DMS114 treated with DMSO at 0.1 percent for 48 hours (cell line): ENCODE results near the gene SCGB1C1.
A peak's percentile ranks its signal among the peaks of the same experiment; 100 is the strongest.
"Not testable (repeated sequence)": the region's sequence is repeated elsewhere in the genome, so short reads cannot be mapped to it uniquely, and the experiment has no call there.

ENCODE experiments used
- DNase-seq: peaks from one replicate; lab custom pipeline; 2025; ENCODE audit not compliant: unreplicated experiment; lab: John Stamatoyannopoulos, UW

SCGB1C1 gene

DNA sequence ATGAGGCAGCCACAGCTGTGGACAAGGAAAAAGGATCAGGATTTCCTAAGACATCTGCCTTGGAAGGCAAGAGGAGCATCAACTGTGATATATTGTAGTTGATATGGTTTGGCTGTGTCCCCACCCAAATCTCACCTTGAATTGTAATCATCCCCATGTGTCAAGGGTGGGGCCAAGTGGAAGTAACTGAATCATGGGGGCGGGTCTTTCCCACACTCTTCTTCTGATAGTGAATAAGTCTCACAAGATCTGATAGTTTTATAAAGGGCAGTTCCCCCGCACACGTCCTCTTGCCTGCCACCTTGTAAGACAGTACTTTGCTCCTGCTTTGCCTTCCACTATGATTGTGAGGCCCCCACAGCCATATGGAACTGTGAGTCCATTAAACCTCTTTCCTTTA is 24.8 kb downstream of the SCGB1C1 start:
- DNase-seq, result no peak

DNA sequence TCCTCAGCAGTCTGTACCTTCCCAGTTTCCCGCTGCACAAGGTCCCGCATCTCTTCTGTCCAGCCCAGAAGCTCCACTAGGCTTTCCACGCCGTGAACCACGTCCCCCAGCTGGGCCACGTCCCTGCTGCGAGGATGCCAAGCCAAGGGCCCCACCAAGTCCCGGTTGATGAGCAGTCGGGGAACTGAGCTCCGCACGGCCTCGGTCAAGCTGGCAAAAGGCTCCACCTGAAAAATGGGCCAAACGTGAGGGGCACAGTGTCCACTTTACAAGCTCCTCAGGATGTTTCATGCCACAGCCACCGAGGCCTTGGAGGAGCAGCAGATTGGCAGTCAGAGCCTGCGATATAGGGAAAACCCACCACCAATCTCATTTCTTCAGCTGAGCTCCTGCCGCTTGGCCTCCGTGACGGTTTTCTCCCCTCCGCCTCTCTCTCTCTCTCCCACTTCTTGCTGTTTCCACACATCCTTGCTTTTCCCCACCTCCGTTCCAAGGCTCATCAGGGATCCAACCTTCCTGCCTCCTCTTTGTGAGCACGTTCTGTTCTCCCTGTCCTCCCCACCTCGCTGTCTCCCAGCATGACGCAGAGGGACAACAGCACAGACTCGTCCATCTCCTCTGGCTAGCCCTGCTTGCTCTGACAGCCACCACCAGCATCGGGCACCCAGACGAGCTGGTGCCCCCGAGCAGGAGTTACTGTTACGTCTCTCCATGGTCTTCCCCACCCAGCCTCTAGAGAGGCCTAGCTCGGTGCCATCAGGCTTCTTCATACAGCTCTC is 26.1 kb downstream of the SCGB1C1 start:
- no peak for DNase-seq

DNA sequence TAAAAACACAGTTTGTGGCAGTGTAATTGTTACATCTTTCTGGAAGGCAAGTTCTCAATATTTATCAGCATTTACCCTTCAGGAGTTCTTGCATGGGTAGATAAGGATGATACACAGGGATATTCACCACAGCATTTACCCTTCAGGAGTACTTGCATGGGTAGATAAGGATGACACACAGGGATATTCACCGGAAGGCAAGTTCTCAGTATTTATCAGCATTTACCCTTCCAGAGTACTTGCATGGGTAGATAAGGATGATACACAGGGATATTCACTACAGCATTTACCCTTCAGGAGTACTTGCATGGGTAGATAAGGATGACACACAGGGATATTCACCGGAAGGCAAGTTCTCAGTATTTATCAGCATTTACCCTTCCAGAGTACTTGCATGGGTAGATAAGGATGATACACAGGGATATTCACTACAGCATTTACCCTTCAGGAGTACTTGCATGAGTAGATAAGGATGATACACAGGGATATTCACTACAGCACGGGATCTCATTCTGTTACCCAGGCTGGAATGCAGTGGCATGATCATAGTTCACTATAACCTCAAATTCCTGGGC is 27.9 kb downstream of the SCGB1C1 start:
- not testable (repeated sequence) for DNase-seq

DNA sequence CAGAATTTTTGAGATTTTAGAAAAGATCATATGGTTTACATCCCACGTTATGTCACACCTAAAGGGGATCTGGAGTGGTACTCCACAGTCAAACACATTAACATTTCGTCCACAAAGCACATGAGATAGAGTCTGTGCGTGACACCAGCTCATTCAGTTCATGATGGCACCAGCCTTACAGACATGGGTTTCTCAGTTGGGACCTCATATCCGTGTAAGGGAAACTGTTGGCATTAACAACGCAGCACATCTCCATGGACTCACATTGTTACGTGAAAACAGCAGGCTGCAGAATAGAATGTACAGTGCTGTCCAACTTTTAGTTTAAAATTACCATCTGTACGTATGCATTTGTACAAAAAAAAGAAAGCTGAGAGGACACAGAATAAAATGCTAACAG is 28.7 kb downstream of the SCGB1C1 start:
- DNase-seq, result no peak

DNA sequence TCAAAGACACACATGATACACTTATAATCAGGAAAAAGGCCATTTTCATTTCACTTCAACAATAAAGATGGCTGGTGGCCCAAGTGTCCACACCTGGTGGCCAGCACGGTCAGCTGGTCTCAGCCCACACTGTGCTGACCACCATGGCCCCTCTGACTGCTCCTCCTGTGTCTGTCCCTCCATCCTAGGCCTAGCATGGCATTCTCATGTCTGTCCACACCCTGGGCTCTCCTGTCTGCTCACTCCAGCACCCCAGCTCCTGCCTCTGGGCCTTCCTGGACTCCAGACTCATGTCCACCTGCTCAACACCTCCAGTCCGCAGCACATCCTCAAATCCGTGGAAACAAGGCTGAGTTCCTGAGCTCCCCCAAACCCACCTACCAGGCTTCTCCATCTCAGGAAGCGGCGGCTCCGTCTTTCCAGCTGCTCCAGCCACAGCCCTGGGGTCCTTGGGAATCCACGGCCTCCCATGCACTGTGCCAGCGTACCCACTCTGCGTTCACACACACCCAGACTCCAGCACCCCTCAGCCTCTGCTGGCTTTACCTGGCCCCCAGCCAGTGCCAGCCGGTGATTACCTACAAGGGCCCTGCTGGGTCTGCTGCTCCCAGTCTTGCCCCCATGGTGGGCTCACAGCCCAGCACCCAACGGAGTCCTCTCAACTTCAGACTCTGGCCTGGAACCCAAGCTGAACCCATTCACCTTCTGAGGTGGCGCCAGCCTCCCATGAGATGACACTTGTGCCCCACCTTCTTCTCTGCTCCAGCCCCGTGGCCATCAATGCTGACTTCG is 29.3 kb downstream of the SCGB1C1 start:
- no peak for DNase-seq

DNA sequence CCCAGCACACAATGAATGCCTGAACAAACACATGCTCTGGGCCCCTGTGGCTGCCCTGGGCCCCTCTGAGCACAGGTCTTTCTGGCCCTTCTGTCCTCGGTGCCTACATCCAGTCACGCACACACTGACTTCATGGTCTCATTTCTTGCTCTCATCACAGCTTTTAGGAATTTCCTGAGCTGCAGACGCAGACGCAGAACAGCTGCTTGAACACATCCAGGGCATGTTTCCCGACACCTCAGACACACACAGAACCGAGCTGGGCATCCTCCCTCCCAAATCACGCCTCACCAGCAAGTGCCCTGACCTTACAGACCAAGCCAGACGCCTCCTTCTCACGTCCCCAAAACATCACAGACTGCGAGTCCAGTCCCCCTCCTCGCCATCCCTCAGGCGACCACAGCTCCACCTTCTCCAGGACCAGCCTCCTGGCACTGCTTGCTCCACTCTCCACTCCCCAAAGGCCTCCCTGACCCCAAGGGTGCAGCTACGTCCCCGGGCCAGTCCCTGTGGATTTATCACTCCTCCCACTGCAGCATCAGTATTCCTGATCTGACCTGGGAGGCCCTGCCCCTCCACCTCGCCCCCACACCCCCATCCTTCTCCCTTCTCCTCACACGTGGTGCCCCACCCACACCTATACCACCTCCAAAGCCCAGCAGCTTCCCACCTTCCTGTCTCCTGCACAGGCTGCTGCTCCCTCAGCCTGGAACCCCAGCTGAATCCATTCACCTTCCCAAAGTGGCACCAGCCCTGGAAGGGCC is 30.3 kb downstream of the SCGB1C1 start:
- DNase-seq, result no peak

DNA sequence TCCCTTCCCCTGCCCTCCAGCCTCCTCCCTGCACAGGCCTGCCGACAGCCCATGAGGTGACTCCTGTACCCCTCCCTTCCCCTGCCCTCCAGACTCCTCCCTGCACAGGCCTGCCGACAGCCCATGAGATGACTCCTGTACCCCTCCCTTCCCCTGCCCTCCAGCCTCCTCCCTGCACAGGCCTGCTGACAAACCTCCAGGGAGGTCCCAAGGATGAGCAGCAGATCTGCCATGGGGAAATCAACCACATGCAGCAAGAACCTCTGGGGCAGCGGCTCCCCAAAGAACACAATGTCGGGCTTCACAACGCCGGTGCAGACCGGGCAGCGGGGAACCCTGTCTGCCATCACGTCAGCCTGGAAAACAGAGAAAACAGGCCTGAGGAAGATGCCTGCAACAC is 31.0 kb downstream of the SCGB1C1 start:
- DNase-seq, result no peak

DNA sequence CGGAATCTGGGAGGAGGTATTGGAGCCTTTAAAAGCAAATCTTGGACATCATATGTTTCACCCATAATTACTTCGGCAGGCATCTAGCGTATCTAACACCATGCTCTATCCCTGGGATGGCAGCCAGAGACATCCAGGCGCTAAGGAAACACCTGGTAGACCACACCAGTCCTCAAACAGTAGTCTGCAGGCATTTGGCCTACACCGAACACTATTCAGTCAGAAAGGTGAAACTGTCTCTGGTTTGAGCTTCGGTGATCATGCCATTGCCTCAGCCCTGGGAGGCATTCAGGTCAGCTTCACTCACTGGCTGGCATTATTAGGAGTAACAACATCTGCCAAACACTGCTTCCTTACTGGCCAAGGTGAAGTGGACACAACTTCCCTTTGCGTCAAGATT is 31.5 kb downstream of the SCGB1C1 start:
- no peak for DNase-seq

DNA sequence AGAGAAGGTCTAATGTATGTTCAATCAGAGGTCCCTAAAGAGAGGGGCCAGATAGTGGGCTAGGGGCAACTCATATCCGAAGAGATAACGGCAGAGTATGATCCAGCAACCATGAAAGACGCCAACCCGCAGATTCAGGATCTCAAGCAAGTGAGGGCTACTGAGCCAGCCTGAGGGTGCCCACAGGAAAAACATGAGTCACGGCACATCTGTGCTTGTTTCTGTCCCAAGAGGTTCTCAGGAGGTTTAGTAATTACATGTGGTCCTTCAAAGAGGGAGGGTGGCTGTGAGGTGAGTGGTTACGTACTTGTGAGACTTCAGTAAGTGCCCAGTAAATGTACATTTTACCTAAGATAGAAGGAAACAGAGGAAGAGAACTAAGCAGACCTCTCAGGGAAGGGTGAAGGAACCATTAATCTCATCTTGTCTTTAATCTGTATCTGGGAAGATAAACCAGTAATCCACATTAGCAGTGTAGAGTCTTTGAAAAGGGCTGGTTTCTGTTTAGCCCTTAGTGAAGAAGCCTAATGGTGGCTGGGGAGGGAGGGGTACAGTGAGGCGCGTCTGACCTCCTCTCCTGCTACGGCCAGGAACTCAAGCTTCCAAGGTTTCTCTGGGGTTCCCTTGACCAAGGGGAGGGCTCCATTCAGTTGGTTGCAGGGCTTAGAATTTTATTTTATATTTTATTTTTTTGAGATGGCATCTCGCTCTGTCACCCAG is 33.0 kb downstream of the SCGB1C1 start:
- DNase-seq, result no peak

DNA sequence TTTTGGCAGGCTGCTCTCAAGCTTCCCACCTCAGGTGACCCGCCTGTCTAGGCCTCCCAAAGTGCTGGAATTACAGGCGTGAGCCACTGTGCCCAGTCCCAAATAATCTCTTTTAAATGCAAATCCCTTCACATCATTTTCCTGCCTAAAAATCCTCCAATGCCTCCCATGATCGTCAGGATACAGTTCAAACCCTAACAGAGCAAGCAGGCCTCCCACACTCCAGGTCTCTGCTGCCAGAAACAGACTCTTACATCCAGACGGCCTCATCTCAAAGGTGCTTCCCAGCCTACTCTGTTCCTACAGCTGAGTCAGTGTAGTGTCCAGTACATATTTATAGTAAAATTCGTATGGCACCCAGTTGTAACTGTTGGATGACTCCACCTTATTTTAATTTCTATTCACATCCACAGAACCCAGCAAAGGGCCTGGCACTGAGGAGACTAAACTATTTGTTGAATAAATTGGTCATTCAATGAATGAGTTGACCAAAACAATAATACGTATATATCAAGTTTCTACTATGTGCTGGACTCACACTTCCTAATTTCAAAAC is 35.0 kb downstream of the SCGB1C1 start:
- DNase-seq, result no peak

DNA sequence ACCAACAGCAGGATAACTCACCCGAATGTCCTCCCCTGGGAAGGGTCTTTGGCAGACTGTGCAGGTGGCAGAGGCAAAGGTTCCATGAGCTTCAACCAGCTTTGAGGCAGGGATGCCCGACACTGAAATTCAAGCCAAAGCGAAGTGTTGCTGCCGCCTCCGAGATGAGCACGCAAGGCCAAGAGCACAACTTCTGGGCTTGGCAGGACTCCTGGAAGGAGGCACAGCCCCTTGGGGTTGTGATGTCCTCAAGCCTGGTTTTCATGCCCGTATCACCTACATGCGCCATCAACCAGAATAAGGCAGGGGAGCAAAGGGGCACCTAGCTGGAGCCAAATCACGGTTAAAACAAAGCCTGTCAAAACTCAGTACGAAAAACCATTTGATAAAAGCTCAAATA is 37.6 kb downstream of the SCGB1C1 start:
- DNase-seq, result no peak

DNA sequence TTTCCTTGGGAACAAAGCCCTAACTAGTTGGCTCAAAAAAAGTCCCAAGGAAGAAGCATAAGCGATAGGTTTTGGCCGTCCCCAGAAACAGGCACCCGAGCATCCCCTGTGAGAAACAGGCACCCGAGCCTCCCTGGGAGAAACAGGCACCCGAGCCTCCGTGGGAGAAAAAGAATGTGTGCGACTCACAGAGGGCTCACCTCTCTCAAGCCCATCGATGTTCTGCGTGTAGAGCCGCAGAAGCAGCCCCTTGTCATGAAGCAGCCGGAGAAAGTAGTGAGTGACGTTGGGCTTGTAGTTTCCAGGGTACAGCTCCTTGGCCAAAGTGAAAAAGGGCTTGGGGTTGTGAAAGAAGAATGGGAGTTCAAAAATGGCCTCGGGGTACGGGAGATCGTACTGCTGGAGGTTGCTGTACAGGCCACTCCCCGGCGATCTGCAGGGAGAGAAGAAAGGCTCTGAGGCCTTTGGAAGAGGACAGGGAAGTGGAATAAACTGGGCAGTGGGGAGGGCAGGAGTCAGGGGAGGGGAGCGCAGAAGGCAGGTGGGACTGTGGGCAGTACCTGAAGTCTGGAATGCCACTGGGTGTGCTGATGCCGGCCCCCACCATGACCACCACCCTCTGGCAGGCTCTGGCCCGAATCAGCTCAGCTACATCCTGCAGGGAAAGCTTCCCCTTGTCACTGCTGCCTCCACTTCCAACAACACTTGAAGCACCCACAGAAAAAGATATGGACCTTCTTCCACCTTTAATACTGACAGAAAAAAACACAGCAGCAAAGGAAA is 40.1 kb downstream of the SCGB1C1 start:
- no peak for DNase-seq

DNA sequence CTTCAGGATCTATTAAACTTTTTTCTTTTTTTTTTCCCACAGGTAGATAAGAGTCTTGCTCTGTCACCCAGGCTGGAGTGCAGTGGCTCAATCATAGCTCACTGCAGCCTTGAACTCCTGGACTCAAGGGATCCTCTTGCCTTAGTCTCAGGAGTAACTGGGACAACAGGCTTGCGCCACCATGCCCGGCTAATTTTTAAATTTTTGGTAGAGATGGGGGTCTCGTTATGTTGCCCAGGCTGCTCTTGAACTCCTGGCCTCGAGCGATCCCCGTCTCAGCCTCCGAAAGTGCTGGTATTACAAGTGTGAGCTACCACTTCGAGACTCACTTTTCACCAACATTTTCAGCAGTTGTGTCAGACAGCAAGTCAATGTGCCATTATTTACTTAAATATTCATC is 42.3 kb downstream of the SCGB1C1 start:
- no peak for DNase-seq

DNA sequence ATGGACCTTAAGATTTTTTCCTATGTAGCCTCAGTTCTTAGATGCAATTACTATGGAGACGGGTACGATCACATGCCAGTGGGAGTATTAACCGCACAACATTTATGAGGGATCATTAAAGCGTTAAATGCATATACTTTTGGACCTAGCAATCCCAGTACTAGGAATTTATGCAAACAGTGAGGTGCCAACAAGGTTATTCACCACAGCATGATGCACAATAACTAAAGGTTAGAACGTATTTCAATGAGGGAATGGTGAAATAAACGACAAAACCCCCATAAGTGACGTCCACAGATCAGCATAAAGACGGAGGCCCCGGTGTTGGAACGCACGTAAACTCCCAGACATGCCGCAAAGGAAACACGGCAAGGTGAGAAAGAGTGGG is 42.7 kb downstream of the SCGB1C1 start:
- DNase-seq, result no peak

DNA sequence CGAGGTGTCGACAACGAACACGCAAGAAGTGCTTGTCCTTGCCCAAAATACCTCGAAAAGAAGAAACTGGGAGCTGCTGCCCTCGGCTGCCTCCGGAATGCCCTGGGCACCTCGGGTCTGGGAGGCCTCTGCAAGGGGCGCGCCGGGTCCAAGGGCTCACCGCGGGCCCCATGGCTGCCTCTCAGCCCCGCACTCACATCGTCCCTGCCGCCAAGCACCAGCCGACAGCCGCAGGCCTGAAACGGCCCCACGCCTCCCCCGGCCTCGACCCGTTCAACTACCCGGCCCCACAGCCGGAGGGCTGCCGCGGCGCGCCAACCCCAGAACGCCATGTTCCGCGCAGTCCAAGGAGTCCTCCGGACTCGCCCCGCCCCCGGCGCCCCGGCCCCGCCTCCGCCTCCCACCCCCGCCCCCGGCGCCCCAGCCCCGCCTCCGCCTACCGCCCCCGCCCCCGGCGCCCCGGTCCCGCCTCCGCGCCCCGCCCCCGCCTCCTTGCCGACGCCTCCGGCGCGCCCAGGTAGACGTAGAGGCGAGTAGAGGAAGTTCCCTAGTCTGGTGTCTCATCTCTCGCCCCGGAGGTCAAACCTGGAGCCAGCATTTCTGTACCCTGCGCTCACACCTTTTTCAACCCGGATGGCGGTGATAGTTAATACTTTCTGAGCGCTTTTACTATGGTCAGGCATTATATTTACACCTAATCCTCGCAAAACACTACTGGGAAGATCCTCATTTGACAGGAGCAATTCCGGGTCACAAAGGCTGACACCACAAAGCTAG is 43.3 kb downstream of the SCGB1C1 start, which contains the start of gene SIRT3:
SIRT3 (minus strand) TSS at position 346 of the 777 bp plus-strand sequence; CDS start at position 332, 14 bp downstream.
- DNase-seq, result peak; percentile 43

DNA sequence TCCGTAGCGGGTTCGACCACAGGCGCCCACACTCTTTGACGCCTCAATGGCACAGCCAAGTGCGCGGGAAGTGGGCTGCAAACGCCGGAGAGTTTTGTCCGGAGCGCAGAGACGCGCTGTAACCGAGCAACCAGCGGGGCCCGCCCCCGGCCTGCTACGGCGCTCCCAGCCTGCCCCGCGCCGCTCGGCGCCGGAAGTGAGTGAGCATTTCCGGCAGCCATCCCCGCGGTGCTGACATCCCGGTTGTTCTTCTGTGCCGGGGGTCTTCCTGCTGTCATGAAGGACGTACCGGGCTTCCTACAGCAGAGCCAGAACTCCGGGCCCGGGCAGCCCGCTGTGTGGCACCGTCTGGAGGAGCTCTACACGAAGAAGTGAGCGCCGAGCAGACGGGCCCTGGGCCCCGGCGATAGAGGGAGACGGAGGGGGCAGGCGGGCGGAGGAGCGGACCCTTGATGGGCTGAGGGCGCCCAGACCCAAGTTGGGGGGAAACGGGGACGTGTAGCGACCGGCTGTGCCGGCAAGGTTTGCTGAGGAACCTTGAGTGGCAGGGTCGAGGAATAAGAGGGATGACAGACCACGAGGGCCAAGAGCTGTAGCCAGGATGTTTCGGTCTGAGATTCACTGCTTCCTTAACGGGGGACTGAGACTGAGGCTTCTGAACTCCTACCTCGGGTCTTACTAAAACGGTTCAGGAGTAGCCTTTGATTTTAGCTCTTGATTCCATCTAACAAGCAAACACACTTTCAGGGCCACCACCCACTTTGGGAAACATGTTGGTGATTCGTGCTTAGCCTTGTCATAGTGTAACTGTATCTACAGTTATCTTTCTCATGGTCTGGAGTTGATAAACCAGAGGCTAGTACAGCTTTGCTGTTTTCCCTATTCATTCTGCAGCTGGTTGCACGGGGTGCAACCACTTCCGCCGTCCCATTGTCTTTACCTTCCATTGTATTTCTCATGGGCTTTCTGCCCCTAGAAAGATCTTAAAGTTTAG is 44.2 kb downstream of the SCGB1C1 start, which contains the start of gene PSMD13:
PSMD13 (plus strand) TSS at position 203 of the 994 bp plus-strand sequence; CDS start at position 277, 74 bp downstream.
- DNase-seq, result peak; percentile 57

DNA sequence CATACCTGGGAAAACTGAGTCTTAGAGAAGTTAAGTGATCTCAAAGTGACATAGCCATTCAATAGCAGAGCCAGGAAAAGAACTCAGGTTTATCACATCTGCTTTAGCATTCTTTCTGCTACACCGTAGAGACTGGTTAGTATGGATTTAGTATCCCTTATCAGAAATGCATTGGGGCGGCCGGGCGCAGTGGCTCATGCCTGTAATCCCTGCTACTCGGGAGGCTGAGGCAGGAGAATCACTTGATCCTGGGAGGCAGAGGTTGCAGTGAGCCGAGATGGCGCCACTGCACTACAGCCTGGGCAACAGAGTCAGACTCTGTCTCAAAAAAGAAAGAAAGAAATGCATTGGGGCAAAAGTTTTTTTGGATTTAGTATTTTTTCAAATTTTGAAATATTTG is 45.5 kb downstream of the SCGB1C1 start:
- not testable (repeated sequence) for DNase-seq
